Subcutaneous adipose tissue (tissue), 4 donors: ENCODE measurements around the gene PLCB1. TPM values are rescaled to one million over a fixed set of nuclear protein-coding genes. Genes with fewer than 3 reads are reported as not detected.

ENCODE experiments used
- total RNA-seq, 4 donors: library from RNA; depleted of rRNA; stranded (reverse); fragments of >200 nt; gene quantifications; one replicate each; pipeline ENCODE4 v1.1.0, GENCODE V29; 2016
- TF ChIP-seq, protein P1 (sequence below): fragments of 450-650 bp; IDR thresholded peaks from one replicate; pipeline ENCODE4 v1.5.1; 2016; ENCODE audit warnings: low read depth, mild to moderate bottlenecking, control low read depth, antibody characterized with exemption, moderate library complexity

PLCB1 gene
- total RNA-seq, 4 donors from 2014 or later, result 14.1 to 26.7 (median 18.4) TPM

DNA sequence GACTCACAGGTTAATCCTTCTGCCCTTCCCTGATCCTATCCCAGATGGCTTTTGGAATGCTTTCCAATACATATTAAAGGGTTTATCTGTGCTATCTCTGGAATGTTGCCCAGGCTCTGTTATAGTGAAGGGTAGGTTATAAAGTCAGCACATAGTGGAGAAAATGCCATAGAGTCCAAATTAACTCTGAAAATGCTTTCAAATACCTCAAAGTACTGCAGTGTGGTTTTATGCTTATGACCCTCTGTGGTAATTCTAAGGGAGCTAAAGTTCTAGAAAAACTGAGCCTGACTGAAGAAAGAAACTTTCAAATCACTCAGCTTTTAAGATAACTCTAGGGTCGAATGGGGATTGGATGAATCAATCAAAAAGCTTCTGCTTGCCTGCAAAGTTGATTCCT lies 159.8 kb downstream of the PLCB1 start:
- TF ChIP-seq, protein P1, sequence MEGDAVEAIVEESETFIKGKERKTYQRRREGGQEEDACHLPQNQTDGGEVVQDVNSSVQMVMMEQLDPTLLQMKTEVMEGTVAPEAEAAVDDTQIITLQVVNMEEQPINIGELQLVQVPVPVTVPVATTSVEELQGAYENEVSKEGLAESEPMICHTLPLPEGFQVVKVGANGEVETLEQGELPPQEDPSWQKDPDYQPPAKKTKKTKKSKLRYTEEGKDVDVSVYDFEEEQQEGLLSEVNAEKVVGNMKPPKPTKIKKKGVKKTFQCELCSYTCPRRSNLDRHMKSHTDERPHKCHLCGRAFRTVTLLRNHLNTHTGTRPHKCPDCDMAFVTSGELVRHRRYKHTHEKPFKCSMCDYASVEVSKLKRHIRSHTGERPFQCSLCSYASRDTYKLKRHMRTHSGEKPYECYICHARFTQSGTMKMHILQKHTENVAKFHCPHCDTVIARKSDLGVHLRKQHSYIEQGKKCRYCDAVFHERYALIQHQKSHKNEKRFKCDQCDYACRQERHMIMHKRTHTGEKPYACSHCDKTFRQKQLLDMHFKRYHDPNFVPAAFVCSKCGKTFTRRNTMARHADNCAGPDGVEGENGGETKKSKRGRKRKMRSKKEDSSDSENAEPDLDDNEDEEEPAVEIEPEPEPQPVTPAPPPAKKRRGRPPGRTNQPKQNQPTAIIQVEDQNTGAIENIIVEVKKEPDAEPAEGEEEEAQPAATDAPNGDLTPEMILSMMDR, result no peak

DNA sequence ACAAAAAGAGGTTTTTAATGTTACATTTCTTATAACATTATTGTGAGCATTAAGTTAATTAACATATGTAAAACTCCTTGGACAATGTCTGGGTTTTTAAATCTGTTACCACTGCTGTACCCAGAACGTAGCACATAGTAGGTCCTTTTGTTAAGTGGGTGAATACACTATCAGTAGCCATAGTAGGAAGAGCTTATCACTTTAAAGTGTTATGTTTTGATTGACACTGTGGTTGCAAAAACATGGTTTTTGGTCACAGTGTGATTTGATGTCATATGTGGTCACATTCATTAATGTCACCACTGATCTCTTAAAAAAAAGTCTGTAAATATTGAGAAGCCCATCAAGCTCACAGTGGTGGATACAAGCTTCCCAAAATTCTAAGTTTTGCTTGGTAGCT lies 160.7 kb downstream of the PLCB1 start:
- TF ChIP-seq, protein P1, result no peak

DNA sequence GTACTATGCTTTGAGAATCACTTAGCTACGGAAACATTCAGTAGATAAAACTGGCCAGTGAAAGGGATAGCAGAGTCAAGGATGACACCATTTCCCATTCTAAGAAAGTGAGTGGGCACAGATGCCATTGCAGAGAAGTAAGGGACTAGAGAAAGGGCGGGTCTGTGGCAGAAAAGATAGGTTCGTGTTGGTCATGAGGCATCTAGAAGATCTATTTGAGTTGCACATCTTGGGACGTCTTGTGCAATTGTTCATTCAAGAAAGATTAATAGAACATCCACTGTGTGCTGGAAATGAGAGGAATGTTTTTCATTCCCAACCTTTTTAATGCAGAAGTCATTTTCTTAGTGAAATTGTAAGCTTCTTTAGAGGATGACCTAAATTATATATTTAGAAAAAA lies 161.7 kb downstream of the PLCB1 start:
- TF ChIP-seq, protein P1, result no peak

DNA sequence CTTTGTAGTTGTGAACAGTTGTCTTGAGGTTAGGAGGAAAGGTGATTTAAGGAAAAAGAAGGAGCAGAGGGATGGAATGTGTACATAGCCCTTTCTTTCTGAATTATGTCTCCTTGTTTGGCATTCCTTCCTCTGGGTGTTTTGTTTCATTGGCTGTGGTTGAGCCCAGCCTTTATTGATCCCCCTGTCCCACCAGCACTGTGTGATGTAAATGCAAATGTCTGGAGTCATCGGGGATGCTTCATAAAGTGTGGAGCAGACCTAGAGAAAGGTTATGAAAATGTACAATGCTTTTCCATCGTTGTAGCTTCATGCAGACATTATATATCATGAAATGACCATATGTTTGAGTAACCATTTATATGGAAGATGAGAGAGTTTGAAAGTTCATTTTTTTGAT lies 164.5 kb downstream of the PLCB1 start:
- TF ChIP-seq, protein P1, result no peak

DNA sequence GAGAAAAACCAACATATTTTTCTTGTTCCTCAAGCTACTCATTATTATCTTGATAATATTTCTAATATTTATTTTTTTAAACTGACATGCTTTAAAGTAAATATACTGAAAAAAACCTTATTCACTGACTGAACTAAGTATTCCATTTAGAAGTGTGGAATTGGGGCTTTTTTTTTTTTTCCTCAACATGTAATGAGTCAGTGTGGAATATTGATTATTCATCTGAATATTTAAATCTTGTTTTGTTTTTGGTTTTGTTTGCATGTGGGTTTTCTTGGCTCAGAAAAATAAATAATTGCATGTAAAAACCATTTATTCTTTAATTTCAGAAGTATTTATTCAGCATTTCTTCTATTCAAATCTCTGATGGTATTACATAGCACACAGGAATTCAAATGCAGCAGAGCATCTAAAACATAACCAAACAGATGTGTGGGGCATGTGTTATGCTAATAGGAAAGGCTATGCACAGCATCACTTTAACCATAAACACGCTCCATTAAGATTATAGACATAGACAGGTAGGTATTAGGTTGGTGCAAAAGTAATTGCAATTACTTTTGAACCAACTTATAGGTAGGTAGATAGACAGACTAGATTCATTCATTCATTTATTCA lies 166.5 kb downstream of the PLCB1 start:
- TF ChIP-seq, protein P1, result no peak

DNA sequence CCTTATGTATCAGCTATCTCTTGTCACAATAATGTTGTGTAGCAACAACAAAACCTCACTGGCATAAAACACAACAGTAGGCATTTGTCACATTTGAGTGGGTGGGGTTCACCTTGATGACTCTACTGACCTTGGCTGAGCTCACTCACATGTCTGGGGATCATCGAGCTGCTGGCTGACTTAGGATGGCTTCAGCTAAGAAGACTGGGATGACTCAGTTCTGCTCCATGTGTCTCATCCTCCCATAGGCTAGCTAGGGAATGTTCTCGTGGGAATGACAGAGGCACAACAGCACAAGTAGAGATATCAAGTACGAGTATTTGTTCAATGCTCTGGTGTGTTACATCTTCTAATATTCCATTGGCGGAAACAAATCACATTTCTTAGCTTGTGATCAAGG lies 167.9 kb downstream of the PLCB1 start:
- TF ChIP-seq, protein P1, result no peak

DNA sequence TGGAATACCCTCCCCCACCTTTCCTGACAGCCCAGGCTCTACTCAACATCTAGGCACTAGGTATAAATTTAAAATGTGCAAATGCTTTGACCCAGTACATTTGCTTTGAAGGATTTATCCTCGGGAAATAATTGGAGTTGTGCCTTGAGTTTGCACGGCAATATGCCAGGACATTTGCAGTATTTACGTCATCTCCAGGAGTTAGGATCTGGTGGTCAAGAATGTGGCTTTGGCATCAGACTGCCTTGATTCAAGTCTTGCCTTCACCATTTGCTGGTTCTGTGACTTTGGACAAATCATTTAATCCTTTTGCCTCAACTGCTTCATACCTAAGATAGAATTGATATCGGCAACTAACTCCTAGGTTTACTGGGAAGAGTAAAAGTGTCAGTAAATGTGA lies 169.6 kb downstream of the PLCB1 start:
- TF ChIP-seq, protein P1, result no peak
